ENCODE measurements around the gene VGF.
"Not testable (repeated sequence)": the region's sequence is repeated elsewhere in the genome, so short reads cannot be mapped to it uniquely, and the experiment has no call there.

VGF gene

DNA sequence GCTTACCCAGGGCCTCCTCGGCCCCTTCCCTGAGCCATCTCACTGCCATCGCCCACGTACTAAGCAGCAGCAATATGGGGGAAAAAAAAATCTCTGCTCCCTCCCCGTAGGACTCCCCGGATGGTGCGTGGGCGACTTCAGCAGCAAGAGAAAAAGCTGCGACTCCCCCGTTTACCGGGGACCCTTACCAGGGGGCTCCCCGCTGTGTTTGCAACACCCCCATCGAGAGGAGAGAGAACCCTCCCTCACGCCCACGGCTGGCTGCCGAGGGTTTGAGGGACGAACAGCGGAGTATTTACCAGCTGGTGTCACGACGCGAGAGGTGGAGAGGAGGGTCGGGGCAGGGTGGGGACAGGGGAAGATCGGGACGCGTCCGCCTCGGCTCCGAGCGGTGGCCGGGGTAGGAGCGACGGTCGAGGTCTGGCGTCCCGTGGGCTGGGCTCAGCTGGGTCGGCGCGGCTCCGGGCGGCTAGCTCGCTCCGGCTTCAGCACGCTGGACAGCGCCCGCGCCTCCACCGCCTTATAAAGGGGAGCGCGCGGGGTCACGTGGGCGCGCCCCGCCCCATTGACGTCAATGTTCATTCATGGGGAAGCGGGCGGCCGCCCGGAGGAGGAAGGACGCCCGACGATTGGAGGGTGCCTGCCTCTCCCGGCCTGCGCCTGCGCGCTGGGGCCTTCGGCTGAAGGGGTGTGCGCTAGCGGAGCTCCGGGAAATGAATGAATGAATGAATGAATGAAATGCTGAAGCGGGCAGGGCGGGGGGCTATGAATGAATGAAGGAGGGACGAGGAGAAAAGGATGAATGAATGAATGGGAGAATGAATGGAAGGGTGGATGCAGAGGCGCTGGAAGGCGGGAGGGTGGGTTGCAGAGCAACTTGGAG, at the start of gene VGF:
TSS of gene VGF (minus strand) at position 495 of the 883 bp plus-strand sequence. CDS start 726 bp downstream, outside the sequence.
- DNase-seq, result peak; percentile 94

DNA sequence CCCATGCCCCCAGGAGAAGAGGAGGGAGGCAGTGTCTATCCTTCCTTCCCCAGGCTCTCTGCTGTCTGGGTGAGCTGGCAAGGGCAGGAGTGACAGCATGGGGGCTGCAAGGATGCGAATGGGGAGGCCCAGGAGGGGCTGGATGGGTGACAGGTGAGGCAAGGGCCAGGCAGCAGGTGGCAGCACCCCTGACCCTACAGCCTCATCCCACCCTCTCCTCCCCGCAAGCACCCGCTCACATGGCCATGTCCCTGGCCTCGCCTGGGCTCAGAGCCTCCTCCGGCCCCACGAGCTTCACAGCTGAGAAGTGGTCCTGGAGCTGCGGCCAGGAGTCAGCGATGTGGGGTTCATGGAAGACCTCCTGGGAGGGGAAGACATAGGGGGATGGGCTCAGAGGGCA, 46.6 kb upstream of the VGF start:
- DNase-seq, result no peak

DNA sequence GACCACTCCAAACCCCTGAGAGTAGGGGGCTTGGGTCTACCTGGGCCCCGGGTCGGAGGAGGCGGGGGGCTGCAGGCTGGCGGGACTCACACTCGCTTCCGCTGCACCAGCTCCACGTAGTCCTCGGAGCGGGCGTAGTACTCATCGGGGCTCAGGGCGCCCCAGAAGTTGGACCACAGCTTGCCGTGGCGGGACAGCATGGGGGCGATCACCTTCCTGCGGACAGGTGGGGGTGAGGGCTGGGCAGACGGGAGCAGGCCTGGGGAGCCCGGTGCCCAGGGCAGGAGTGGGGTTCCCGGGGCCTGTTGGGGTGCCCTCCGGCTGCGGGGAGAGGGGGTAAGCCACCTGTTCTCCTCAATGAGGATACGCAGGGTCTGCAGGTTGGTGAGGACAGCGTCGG, 46.1 kb upstream of the VGF start:
- no peak for DNase-seq

DNA sequence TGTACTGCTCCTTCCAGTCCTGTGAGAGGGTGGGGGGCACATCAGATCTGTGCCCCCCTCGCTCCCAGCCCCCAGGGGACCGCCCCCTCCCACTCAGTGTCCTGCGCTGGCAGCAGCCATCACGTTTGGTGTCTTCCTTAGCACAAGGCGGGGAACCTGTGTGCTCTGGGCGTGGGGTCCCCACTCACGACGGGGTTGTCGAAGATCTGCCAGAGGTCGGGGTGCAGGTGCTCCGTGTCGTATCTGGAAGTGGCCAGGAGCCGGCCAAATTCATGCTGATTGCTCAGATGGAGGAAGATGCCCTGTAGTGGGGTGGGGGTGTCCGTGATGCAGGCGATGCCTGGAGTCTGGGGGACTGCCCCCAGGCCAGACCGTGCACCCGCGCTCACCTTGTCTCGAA, 44.8 kb upstream of the VGF start:
- DNase-seq, result no peak

DNA sequence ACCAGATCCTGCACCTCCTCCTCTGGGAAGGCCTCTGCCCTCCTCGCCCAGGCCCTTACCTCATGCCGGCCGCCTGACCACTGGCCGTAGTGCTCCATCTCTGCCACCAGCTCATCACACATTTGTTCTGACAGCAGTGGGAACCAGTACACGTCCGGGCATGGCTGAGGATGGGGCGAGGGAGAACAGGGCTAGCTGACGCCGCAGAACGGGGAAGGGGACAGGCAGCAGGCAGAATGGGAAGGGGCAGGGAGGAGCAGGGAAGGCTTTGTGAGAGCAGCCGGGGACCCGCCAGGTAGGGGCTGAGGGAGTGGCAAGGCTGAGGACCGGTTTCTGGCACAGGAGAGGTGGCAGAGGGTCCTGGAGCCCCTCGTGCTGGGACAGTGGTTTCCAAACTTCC, 43.4 kb upstream of the VGF start:
- no peak for DNase-seq

DNA sequence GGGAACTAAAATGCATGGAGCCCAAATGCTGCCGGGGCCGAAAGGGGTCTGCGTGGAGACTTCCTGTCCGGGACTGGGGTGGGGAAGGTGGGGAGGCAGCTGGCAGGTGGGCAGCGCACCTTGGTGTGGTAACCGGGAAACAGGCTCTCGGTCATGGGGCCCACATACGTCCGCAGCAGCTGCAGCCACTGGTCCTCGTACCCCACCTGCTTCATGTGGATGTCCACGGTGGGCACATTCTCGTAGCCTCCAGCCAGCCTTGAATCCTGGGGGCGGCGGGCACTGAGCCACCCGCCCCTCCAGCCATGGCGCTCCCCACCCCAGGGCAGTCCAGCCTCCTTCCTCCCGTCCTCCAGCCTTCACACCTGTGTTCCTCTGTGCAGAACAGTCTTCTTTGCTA, 42.1 kb upstream of the VGF start:
- no peak for DNase-seq

DNA sequence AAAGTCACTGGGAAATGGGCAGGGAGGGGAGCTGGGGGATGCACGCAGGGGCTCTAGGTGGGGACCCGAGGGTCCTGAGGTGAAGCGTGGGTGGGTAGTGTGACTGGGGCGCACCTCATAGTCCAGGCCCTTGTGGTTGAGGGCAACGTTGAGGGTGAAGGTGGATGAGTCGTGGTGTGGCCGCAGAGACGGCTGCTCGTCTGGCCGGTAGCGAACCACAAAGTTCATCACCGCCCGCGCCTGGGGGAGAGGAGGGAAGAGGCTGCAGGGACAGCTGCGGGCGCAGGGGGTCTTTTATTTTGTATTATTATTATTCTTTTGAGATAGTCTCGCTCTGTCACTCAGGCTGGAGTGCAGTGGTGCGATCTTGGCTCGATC, 41.3 kb upstream of the VGF start:
- DNase-seq, result no peak

DNA sequence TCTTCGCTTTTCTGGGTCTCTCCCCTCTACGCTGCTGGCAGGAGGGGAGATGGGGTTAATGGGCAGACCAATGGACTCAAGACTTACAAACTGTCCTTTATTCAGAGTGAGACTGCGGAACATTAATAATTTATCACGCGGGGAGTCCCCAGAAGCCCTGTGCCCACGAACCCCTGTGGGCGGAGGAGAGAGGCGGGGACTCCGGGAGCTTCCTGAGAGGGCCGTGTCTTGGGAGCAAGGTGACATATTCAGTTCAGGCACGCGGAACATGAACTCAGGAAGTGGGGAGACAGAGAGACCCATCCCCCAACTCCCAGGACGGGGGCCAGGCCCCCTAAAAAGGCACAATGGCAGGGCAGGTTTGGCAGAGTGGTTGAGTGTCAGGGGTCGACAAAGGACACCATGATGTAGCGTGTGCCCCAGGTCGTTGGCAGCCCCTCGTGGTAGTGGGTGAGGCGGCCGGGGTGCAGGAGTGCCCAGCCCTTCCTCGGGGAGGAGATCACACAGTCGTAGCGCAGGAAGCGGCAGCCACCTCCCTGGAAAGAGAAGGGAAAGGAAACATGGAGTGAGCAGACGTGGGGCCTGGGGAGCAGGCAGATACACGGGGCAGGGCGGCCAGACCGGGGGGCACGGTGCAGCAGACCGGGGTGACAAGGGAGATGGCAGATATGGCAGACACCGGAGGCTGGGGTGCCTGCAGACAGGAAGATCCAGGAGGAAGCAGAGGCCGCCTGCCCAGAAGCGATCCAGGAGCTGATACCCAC, 40.7 kb upstream of the VGF start:
- no peak for DNase-seq

DNA sequence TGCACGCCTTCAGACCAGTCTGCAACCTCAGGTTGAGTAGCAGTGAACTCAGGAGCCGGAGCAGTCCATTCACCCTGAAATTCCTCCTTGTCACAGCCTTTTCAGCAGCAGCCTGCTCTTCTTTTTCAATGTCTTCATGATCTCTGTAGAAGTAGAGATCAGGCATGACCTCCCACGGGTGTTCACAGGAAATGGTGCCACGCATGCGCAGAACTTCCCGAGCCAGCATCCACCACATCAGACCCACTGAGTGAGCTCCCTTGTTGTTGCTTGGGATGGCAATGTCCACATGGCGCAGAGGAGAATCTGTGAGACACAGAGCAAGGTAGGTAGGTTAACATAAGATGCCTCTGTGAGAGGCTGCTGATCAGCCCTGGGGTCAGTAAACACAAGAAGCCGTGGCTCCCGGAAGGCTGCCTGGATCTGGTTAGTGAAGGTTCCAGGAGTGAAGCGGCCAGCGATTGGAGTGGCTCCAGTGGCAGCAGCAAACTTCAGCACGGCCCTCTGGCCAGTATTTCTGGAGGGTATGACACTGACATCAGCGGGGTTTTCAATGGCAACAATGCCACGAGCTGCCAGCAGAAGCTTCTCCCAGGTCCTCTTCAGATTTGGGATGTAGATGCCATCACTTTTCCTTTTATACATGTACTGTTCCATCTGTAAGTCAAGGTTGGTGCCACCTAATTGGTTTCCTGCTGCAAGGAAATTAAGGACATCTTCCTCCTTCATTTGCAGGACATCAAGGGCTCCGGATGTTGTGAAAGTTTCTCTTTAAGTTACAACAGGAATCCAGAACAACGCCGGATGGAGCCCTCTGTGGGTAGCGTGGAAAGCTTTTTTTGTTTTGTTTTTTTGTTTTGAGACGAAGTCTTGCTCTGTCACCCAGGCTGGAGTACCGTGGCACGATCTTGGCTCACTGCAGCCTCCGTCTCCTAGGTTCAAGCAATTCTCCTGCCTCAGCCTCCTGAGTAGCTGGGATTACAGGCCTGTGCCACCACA, 38.7 kb upstream of the VGF start:
- peak; percentile 52 for DNase-seq

DNA sequence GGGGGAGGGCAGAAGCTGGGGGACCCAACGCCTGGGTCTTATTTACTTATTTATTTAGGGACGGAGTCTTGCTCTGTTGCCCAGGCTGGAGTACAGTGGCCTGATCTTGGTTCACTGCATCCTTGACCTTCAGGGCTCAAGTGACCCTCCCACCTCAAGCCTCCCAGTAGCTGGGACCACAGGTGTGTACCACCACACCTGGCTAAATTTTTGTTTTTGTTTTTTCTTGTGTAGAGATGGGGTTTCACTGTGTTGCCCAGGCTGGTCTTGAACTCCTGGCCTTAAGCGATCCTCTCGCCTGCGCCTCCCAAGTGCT, 37.2 kb upstream of the VGF start:
- DNase-seq, result no peak

DNA sequence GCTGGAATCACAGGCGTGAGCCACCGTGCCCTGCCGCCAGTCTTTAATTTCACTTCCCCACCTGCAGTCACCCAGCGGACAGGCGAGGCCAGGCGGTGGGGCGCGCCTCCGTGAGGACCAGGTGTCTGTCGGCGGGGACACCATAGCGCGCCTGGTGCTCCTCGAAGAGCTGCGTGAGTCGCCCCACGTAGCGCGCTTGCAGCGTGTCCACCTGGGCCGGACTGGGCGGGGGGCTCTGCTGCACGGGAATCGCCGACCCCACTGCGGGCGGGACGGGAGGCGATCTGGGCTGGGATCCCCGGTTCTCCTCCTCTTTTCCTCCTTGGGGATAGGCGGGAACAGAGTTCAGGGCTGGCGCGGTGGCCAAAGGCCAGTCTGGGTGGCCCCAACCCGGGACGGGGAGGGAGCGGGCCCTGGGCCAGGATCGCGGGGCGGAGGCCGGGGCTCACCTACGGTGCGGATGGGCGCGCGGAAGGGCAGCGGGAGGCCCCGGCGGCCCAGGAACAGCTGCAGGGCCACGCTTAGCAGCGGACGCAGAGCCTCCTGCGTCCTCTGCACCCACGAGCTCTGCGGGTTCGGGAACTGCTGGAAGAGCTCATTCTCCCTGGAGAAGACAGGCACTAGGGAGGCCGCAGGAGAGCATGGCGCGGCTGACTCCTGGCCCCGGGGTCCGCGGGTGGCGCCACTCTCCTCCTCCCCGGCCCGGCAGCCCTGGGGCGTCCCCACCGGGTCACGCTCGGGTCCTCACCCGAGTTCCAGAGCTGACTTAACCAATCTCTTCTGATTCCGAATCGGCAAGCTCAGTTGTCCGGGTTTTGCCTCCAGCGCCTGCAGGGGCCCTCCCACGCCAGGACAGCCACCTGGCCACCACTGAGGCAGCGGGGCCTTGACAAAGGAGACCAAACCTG, 36.6 kb upstream of the VGF start:
- DNase-seq, result no peak

DNA sequence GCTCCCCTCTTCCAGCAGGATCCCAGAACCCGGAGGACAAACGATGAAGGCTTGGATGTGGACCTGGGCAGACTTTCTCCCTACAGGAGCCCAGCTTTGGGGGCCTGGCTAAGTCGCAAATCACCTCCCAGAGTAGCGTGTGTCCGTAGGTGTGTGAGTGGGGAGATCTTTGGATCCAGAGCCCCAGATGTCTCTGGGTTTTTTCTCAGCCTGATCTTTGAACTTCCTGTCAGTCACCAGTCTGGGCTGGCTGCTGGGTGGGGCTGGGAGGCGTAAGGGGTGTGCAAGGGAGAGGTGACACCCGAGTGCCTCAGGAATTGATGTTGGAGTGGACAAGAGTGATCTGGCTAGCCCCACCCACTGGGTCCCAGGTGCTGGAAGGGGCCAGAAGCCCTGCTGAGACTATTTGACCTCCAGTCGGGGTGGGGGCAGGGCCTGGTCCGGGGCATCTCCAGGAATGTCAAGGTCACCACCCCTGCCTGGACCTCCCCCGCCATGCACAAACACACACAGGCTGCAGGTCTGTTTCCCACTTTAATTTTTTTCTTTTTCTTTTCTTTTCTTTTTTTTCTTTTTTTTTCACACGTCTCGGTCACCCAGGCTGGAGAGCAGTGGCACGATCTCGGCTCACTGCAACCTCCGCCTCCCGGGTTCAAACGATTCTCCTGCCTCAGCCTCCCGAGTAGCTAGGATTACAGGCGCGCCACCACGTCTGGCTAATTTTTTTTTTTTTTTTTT, 35.7 kb upstream of the VGF start, which contains the start of gene MOGAT3:
TSS of gene MOGAT3 (minus strand) at position 175 of the 738 bp plus-strand sequence. CDS start 182 bp downstream, outside the sequence.
- DNase-seq, result no peak

DNA sequence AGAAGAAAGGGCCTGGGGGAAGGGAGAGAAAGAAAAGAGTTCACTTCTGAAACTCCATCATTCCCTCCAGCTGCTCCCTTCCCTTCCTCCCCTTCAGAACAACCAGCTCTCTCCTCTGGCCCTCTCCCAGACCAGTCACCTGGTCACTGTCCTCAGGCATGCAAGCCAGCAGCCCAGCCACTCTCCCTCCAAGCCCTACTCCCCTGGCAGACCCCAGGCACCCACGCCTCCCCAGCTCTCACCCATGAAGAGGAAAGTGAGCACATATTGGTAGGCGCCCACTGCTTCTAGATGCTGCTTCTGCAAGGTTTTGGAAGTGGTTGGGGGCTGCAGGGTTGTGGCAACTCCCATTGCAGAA, 35.1 kb upstream of the VGF start:
- no peak for DNase-seq

DNA sequence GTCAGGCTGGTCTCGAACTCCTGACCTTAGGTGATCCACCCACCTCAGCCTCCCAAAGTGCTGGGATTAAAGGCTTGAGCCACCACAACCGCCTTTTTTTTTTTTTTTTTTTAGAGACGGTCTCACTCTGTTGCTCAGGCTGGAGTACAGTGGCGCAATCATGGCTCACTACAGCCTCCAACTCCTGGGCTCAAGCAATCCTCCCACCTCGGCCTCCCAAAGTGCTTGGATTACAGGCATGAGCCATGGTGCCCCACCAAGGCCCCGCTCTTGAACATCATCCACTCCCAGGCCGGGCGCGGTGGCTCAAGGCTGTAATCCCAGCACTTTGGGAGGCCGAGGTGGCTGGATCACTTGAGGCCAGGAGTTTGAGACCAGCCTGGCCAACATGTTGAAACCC, 34.2 kb upstream of the VGF start:
- DNase-seq, result not testable (repeated sequence)

DNA sequence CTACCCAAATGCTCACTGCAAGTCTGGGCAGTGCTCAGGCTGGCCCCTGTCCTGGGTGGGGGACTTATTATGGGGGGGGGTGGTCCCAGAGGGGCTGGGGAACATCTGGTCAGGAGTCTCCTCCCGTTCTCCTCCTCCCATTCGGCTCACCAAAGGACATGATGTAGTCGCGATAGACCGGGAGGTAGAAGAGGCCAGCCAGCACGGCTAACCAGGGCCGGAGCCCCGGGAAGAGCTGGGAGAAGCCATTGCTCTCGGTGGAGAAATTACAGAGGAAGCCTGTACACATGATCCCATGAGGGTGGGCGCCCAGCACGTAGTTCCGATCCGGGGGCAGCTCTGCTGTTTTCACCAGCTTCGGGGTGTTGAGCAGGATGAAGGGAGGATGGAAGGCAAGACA, 33.1 kb upstream of the VGF start:
- no peak for DNase-seq

DNA sequence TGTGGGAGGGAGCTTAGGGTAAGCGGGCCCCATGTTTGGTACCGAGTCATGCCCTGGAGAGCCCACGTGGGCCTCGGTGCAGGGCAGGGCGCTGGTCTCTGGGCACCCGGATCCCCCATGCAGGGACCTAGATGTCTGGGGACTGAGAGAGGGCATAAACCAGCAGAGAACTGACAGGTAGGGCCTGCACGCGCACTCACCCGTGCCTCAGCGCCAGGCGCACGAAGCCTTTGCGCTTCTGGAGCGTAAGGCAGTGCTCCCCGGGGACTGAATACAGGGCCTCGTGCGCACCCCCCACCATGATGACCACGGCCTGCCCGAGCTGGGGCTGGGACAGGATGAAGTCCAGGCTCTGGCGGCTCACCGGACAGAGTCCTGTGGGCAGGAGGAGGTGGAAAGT, 32.6 kb upstream of the VGF start:
- no peak for DNase-seq

DNA sequence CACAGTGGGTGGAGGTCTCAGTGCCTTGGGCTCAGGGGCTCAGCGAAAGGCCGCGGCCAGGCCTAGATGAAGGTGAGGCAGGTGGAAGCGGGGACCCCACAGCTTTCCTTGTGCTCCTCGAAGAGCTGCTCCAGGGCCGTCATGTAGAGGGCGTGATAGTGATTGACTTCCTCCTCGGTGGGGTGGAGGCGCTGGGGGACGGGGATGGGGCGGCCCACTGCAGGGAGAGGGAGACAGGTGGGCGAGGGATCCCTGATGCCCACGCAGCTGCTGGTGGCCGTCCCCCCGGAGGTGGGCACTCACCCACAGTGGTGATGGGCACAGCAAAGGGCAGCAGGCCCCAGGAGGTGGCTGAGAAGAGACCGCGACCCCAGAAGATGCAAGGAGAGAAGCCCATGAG, 30.5 kb upstream of the VGF start:
- DNase-seq, result no peak

DNA sequence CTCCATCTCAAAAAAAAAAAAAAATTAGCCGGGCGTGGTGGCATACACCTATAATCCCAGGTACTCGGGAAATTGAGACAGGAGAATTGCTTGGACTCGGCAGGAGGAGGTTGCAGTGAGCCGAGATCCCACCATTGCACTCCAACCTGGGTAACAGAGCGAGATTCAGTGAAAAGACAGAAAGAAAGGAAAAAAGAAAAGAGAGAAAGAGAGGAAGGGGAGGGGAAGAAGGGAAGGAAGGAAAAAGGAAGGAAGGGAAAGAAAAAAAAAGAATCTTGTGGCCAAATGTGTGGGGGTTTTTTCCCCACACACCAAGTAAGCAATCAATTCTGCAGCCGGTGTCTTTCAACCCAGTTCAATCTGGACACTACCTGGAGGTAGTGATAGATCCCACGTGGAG, 23.7 kb upstream of the VGF start:
- no peak for DNase-seq

DNA sequence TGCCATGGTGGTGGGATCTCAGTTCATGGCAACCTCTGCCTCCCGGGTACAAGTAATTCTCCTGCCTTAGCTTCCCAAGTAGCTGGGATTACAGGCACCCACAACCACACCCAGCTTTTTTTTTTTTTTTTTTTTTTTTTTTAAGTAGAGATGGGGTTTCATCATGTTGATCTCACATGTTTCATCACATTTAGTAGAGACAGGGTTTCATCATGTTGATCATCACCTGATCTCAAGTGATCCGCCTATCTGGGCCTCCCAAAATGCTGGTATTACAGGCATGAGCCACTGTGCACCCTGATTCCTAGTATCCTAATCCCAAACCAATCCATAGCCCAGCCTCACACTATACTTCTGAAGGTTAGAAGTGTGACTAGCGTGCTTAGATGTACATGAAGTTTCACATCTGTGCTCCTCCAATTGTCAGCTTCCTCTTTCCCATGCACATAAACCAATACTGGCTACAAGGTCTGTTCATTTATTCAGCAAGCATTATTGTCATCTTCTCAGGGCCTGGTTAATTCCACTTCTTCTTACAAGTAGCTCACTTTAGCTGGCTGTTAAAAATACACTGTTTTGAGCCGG, 21.6 kb upstream of the VGF start:
- no peak for DNase-seq

DNA sequence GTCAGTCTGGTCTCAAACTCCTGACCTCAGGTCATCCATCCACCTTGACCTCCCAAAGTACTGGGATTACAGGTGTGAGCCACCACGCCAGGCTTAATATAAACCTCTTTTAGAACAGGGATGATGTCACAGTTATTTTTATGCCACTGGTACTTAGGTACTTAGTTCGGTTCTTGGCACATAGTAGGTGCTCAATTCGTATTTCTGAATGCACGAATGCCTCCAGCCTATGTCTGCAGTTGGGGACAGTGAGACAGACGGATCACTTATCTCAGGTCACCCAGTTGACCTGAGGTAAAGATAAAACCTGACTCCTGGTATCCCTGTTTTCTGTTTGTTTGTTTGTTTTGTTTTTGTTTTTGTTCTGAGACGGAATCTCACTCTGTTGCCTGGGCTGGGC, 20.8 kb upstream of the VGF start:
- DNase-seq, result no peak

DNA sequence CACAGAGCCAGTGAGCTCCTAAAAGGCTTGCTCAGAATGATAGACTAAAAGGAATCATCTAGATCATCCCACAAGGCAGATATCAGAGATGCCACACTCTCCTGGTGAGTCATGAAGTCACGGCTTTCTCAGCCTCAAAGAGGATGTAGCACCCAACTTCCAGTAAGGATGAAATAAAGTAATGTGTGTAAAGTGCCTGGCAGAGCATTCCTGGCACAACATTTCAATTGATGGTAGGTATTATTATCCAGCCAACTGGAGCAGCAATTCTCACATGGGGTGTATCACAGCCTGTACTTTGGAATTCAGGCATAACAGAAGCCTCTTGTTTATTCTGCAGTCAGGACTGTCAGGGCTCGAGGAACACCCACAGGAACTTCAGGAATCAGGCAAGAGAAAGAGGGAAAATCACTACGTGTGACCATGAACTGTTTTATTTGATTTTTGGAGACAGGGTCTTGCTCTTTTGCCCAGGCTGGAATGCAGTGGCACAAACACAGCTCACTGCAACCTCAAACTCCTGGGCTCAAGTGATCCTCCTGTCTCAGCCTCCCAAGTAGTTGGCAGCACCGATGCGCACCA, 20.0 kb upstream of the VGF start:
- no peak for DNase-seq
